GM21360 (cell line): Measurements from ENCODE around the gene RLN3.

Source experiments
- ATAC-seq: cut with Tn5 transposase; IDR thresholded peaks from one replicate; pipeline ENCODE4 v1.9.1; 2021; ENCODE audit warnings: mild to moderate bottlenecking, moderate library complexity; ENCODE audit not compliant: unreplicated experiment

Gene RLN3

GRCh38 chr19:14027856-14028450 lies at the start of gene RLN3:
Gene RLN3, plus strand, starts transcription at chr19:14028148. Its CDS starts 57 bp downstream, at chr19:14028205.
- no peak for ATAC-seq

- ATAC-seq: no peak
Measured at GRCh38 chr19:13978351-13979243, 49.4 kb upstream of the RLN3 start.

GRCh38 chr19:13979244-13979615 lies 48.7 kb upstream of the RLN3 start:
- ATAC-seq: no peak

- no peak for ATAC-seq
Measured at GRCh38 chr19:13979686-13980085, 48.3 kb upstream of the RLN3 start.

GRCh38 chr19:13980340-13980739 lies 47.6 kb upstream of the RLN3 start:
- ATAC-seq: no peak

- ATAC-seq: no peak
Measured at GRCh38 chr19:13981021-13981420, 46.9 kb upstream of the RLN3 start.

GRCh38 chr19:13981467-13981866 lies 46.5 kb upstream of the RLN3 start:
- no peak for ATAC-seq

- no peak for ATAC-seq
Measured at GRCh38 chr19:13981988-13982501, 45.9 kb upstream of the RLN3 start.

- ATAC-seq: no peak
Measured at GRCh38 chr19:13982773-13983172, 45.2 kb upstream of the RLN3 start.

- ATAC-seq: no peak
Measured at GRCh38 chr19:13983213-13983889, 44.6 kb upstream of the RLN3 start.

GRCh38 chr19:13984186-13984585 lies 43.8 kb upstream of the RLN3 start:
- ATAC-seq: no peak

GRCh38 chr19:13984875-13985741 lies 42.8 kb upstream of the RLN3 start:
- no peak for ATAC-seq

GRCh38 chr19:13985771-13986347 lies 42.1 kb upstream of the RLN3 start:
- peak; percentile 14 for ATAC-seq

- peak; percentile 70 for ATAC-seq
Measured at GRCh38 chr19:13986348-13986904, 41.5 kb upstream of the RLN3 start.

GRCh38 chr19:13987101-13987890 lies 40.7 kb upstream of the RLN3 start:
- no peak for ATAC-seq

GRCh38 chr19:13989487-13989886 lies 38.5 kb upstream of the RLN3 start:
- no peak for ATAC-seq

GRCh38 chr19:13990085-13990484 lies 37.9 kb upstream of the RLN3 start:
- no peak for ATAC-seq

- no peak for ATAC-seq
Measured at GRCh38 chr19:13992025-13992424, 35.9 kb upstream of the RLN3 start.
